Activated CD8-positive, alpha-beta memory T cell treated with anti-CD3 and anti-CD28 coated beads for 1 hour (primary cell): Measurements from ENCODE around the gene ORC4.

ENCODE experiments used
- DNase-seq, 2 donors: peaks; one replicate each; pipeline ENCODE4 v3.0.0-alpha.2; 2020; ENCODE audit warnings: low read depth in 1 of 2; ENCODE audit errors: extremely low read depth in 1 of 2

ORC4 gene

GRCh38 chr2:147937744-147938349, 82.7 kb downstream of the ORC4 start:
- DNase-seq: no peak

- no peak for DNase-seq
Observed at GRCh38 chr2:147934881-147935620, 85.5 kb downstream of the ORC4 start.

GRCh38 chr2:147933931-147934330, 86.6 kb downstream of the ORC4 start:
- DNase-seq: no peak

GRCh38 chr2:147927053-147927588, 93.4 kb downstream of the ORC4 start:
- DNase-seq: no peak

GRCh38 chr2:147925886-147926285, 94.7 kb downstream of the ORC4 start:
- DNase-seq: no peak

GRCh38 chr2:147924647-147925046, 95.9 kb downstream of the ORC4 start:
- DNase-seq: no peak

GRCh38 chr2:147923846-147924245, 96.7 kb downstream of the ORC4 start:
- DNase-seq: no peak

- no peak for DNase-seq
Observed at GRCh38 chr2:147917161-147917560, 103.4 kb downstream of the ORC4 start.

GRCh38 chr2:147916723-147917122, 103.8 kb downstream of the ORC4 start:
- no peak for DNase-seq

- no peak for DNase-seq
Observed at GRCh38 chr2:147916067-147916466, 104.5 kb downstream of the ORC4 start.

- DNase-seq: no peak
Observed at GRCh38 chr2:147913701-147914480, 106.6 kb downstream of the ORC4 start.

- peak in 1 of 2 donors; percentile 1 for DNase-seq
Observed at GRCh38 chr2:147910990-147911473, 109.5 kb downstream of the ORC4 start.

- no peak for DNase-seq
Observed at GRCh38 chr2:147909178-147909577, 111.4 kb downstream of the ORC4 start.

GRCh38 chr2:147904051-147904450, 116.5 kb downstream of the ORC4 start:
- DNase-seq: no peak

GRCh38 chr2:147888680-147889079, 131.9 kb downstream of the ORC4 start:
- no peak for DNase-seq

GRCh38 chr2:147886136-147886535, 134.4 kb downstream of the ORC4 start:
- no peak for DNase-seq

GRCh38 chr2:147884830-147885229, 135.7 kb downstream of the ORC4 start:
- no peak for DNase-seq

- DNase-seq: no peak
Observed at GRCh38 chr2:147882631-147883030, 137.9 kb downstream of the ORC4 start.
